ENCODE measurements around the gene PLEKHG4B.

Gene PLEKHG4B

GRCh38 chr5:160173-160510 lies 68.2 kb downstream of the PLEKHG4B start:
- TF ChIP-seq CTCF (IDR thresholded peaks at IDR 0.05; ENCODE audit: low read length, missing control alignments), result no peak
- no peak for DNase-seq (ENCODE audit: low read depth)
- H3K4me3 ChIP-seq (replicated peaks; ENCODE audit: low read depth, low read length), result no peak overlapping the region

- no peak overlapping the region for H3K4me3 ChIP-seq (replicated peaks; ENCODE audit: low read depth, low read length)
- no peak for TF ChIP-seq CTCF (IDR thresholded peaks at IDR 0.05; ENCODE audit: low read length, missing control alignments)
- DNase-seq (ENCODE audit: low read depth), result no peak
Measured at GRCh38 chr5:160921-161802, 69.2 kb downstream of the PLEKHG4B start.

- no peak for TF ChIP-seq CTCF (IDR thresholded peaks at IDR 0.05; ENCODE audit: low read length, missing control alignments)
- H3K4me3 ChIP-seq (replicated peaks; ENCODE audit: low read depth, low read length), result no peak overlapping the region
- DNase-seq (ENCODE audit: low read depth), result no peak
Measured at GRCh38 chr5:161803-162110, 69.8 kb downstream of the PLEKHG4B start.

GRCh38 chr5:162190-162564 lies 70.2 kb downstream of the PLEKHG4B start:
- H3K4me3 ChIP-seq (replicated peaks; ENCODE audit: low read depth, low read length), result no peak overlapping the region
- no peak for TF ChIP-seq CTCF (IDR thresholded peaks at IDR 0.05; ENCODE audit: low read length, missing control alignments)
- no peak for DNase-seq (ENCODE audit: low read depth)

- H3K4me3 ChIP-seq (replicated peaks; ENCODE audit: low read depth, low read length), result no peak overlapping the region
- TF ChIP-seq CTCF (IDR thresholded peaks at IDR 0.05; ENCODE audit: low read length, missing control alignments), result no peak
- DNase-seq (ENCODE audit: low read depth), result no peak
Measured at GRCh38 chr5:162565-163337, 70.8 kb downstream of the PLEKHG4B start.

GRCh38 chr5:163338-163620 lies 71.3 kb downstream of the PLEKHG4B start:
- no peak for TF ChIP-seq CTCF (IDR thresholded peaks at IDR 0.05; ENCODE audit: low read length, missing control alignments)
- H3K4me3 ChIP-seq (replicated peaks; ENCODE audit: low read depth, low read length), result no peak overlapping the region
- DNase-seq (ENCODE audit: low read depth), result no peak

GRCh38 chr5:163841-164240 lies 71.9 kb downstream of the PLEKHG4B start:
- H3K4me3 ChIP-seq (replicated peaks; ENCODE audit: low read depth, low read length), result no peak overlapping the region
- DNase-seq (ENCODE audit: low read depth), result no peak
- TF ChIP-seq CTCF (IDR thresholded peaks at IDR 0.05; ENCODE audit: low read length, missing control alignments), result no peak

All from fibroblast of pulmonary artery (primary cell).